Ovary (tissue), 3 donors: ENCODE measurements around the gene EIF4G2.

Experiments used
- EP300 ChIP-seq: sonication (generic); formaldehyde crosslinking; IDR thresholded peaks from one replicate; pipeline ENCODE4 v1.6.1; 2017; ENCODE audit warnings: antibody characterized with exemption
- TF ChIP-seq, protein P1 (sequence below), 3 donors: fragments of 450-650 bp in 2 of 3; fragments of 200-600 bp in 1 of 3; IDR thresholded peaks; one replicate each; pipeline versions ENCODE4 v1.5.1 to v1.8.0; 2016 to 2022; ENCODE audit warnings: antibody characterized with exemption in 3 of 3, mild to moderate bottlenecking in 1 of 3
- donor health status: DM: no; HTN: no; CAD: no.

DNA sequence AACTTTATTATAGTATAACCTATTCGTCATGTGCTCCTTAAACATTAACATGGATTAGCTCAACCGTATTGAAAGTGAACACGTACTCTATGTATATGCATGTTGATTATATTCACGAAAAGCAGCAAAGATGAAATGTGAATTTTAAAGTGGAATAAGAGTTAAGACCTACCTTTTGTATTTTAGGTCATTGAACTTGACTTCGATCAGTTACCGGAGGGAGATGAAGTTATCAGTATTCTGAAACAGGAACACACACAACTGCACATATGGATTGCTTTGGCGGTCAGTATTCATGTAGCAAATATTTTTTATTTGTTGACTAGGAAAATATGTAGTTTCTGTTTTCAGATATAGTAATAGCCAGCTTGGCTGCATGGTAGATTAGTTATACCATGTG, 56.2 kb downstream of the EIF4G2 start:
- TF ChIP-seq, protein P1, sequence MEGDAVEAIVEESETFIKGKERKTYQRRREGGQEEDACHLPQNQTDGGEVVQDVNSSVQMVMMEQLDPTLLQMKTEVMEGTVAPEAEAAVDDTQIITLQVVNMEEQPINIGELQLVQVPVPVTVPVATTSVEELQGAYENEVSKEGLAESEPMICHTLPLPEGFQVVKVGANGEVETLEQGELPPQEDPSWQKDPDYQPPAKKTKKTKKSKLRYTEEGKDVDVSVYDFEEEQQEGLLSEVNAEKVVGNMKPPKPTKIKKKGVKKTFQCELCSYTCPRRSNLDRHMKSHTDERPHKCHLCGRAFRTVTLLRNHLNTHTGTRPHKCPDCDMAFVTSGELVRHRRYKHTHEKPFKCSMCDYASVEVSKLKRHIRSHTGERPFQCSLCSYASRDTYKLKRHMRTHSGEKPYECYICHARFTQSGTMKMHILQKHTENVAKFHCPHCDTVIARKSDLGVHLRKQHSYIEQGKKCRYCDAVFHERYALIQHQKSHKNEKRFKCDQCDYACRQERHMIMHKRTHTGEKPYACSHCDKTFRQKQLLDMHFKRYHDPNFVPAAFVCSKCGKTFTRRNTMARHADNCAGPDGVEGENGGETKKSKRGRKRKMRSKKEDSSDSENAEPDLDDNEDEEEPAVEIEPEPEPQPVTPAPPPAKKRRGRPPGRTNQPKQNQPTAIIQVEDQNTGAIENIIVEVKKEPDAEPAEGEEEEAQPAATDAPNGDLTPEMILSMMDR (IDR thresholded peaks at IDR 0.05) = no peak
- TF ChIP-seq EP300 = no peak
